IPS-15b (cell line): ENCODE data around the gene LPCAT2.

Experiments used
- H3K27me3 ChIP-seq: one replicate; pipeline ENCODE4 v1.6.1; 2013; ENCODE audit warnings: low read length; ENCODE audit not compliant: control insufficient read depth, insufficient read depth
- H3K36me3 ChIP-seq: one replicate; pipeline ENCODE4 v1.6.1; 2013; ENCODE audit warnings: low read length; ENCODE audit not compliant: control insufficient read depth, insufficient read depth
- H3K4me1 ChIP-seq: one replicate; pipeline ENCODE4 v1.6.1; 2013; ENCODE audit warnings: mild to moderate bottlenecking, low read length; ENCODE audit not compliant: control insufficient read depth, insufficient read depth
- H3K4me3 ChIP-seq: one replicate; pipeline ENCODE4 v1.5.1; 2013; ENCODE audit warnings: low read depth, low read length
- H3K9ac ChIP-seq: one replicate; pipeline ENCODE4 v1.6.1; 2013; ENCODE audit warnings: low read depth, mild to moderate bottlenecking, low read length
- H3K9me3 ChIP-seq: one replicate; pipeline ENCODE4 v1.6.1; 2013; ENCODE audit warnings: mild to moderate bottlenecking, low read length; ENCODE audit not compliant: control insufficient read depth, insufficient read depth

The LPCAT2 gene

DNA sequence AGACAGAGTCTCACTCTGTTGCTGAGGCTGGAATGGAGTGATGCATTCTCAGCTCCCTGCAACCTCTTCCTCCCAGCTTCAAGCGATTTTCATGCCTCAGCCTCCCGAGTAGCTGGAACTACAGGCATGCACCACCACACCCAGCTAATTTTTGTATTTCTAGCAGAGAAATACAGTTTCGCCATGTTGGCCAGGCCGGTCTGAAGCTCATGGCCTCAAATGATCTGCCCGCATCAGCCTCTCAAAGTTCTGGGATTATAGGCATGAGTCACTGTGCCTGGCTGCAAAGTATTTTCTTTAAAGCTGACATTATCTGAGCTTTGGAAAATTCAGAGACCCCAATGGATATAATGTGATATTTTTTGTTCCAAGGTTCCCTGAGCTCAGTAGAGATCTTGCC, 115.8 kb downstream of the LPCAT2 start:
- peaks cover 2% of the 10 kb centered on the region for H3K4me1 ChIP-seq

DNA sequence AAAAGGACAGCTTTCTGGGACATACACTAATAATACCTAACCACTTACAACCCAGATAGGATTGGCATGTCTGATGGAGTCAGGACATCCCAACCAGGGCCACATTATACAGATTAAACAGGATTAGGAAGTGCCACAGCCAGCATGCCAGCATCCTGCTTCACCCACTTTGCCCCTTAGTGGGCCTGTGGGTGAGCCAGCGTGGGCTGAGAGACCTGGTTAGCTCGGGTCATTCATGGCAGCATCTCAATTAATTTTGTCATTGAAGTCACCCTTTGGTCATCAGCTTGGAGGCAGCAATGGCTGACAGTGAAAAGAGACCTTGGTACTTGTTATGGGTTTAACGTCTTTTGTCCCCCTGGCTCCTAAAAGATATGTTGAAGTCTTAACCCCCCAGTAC, 117.0 kb downstream of the LPCAT2 start:
- H3K27me3 ChIP-seq = no peaks in the 10 kb centered on the region
- H3K4me1 ChIP-seq = peaks cover 2% of the 10 kb centered on the region
- H3K36me3 ChIP-seq = no peaks in the 10 kb centered on the region
- H3K9ac ChIP-seq = no peak overlapping the region
- no peak overlapping the region for H3K4me3 ChIP-seq
- H3K9me3 ChIP-seq = peaks cover 4% of the 10 kb centered on the region

More for the DNA sequence above, 115.8 kb downstream of the LPCAT2 start:
- no peaks in the 10 kb centered on the region for H3K27me3 ChIP-seq
- H3K9ac ChIP-seq = no peak overlapping the region
- peaks cover 4% of the 10 kb centered on the region for H3K9me3 ChIP-seq
- no peak overlapping the region for H3K4me3 ChIP-seq
- H3K36me3 ChIP-seq = no peaks in the 10 kb centered on the region

DNA sequence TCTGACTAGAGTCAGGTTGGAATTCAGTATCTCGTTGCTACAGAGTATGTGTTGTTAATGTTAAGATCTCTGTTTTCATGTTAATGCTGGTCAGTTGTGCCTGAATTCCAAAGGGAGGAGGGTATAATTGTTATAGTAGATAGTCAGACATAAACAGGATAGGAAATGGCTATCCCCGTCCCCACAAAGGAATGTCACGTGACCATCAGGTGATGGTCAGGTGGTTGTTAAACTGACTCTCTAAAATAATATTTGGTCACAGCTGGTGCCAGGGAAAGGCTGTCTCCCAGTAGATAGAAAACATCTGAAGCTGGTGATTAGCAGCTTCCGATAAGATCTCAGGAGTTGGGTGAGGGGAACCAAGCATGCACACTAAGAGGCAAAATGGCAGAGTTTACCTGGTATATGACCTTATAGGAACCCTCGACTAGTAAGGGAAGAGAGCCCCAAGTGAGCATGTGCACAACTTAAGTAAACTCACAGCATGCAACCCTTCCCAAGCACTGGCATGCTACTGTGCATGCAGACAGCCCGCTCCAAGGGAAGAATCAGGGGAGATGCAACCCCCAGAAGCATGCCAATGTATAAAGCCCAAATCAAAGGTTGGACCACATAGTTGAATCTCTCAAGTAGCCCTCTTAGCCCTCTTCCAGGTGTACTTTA, 119.6 kb downstream of the LPCAT2 start:
- no peaks in the 10 kb centered on the region for H3K27me3 ChIP-seq
- H3K9me3 ChIP-seq = peaks cover 6% of the 10 kb centered on the region
- H3K4me1 ChIP-seq = no peaks in the 10 kb centered on the region
- H3K9ac ChIP-seq = no peak overlapping the region
- H3K36me3 ChIP-seq = no peaks in the 10 kb centered on the region
- no peak overlapping the region for H3K4me3 ChIP-seq

DNA sequence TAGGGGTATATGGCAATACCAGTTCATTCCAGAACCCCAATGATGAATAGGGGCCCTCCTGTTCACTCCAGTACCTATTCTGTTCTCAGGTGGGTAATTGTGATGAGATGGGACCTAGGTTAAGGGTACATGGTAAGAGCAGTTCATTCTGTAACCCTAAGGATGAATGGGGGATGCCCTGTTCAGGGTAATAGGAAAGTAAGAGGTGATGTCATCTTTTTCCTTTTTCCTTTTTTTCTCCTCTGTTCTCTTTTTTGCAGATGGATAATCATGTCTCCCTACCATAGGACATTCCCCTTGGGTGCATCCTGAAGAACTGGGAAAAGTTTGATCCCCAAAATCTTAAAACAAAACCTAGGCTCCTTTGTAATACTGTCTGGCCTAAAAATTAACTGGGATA, 121.9 kb downstream of the LPCAT2 start:
- no peaks in the 10 kb centered on the region for H3K4me1 ChIP-seq
- no peak overlapping the region for H3K9ac ChIP-seq
- H3K27me3 ChIP-seq = no peaks in the 10 kb centered on the region
- peaks cover 6% of the 10 kb centered on the region for H3K9me3 ChIP-seq
- no peak overlapping the region for H3K4me3 ChIP-seq
- H3K36me3 ChIP-seq = no peaks in the 10 kb centered on the region

DNA sequence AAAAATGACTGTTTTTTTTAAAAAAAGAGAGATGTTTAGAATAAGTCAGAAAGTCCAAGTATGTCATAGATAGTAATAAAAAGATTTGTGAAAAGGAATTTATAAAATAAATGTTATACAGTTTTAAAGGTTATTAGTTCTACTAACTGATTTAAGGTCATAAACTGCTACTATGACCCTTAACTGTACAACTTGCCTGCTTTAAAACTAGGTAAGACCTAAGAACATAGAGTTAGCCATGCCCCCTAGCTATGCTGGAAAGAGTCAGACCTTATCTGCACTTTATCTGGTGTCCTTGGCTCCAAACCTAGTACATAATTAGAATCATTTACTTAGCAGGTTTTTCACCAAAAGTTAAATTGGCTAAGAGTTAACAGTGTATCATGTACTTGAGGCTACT, 123.4 kb downstream of the LPCAT2 start:
- H3K9me3 ChIP-seq = peaks cover 6% of the 10 kb centered on the region
- no peak overlapping the region for H3K4me3 ChIP-seq
- H3K4me1 ChIP-seq = no peaks in the 10 kb centered on the region
- no peaks in the 10 kb centered on the region for H3K27me3 ChIP-seq
- no peaks in the 10 kb centered on the region for H3K36me3 ChIP-seq
- no peak overlapping the region for H3K9ac ChIP-seq

DNA sequence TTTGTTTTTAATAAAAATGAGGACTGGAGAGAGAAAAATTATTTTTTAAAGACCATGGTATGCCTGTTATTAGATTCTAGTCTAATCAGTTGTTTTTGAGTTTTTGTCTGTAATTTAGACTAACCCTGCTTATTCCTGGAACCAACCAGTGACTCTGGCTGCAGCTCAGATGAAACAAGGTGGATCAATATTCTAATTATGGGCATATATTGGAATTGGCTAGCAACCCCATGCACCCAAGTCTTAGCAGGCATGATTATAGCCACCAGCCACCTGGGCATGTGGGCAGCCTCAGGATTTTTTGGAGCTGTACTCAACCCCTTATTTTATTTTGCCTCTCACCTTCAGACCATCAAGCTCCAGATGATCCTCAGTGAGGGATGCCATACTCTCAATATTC, 125.3 kb downstream of the LPCAT2 start:
- Histone ChIP-seq H3K4me3 (no peak overlapping the region), H3K4me1 (no peaks in the 10 kb centered on the region), H3K27me3 (no peaks in the 10 kb centered on the region), H3K36me3 (no peaks in the 10 kb centered on the region), H3K9me3 (peaks cover 6% of the 10 kb centered on the region), H3K9ac (no peak overlapping the region)
